GM08714 (cell line): ENCODE data around the gene USP30.

ENCODE experiments used
- H3K4me3 ChIP-seq: fragments of 200-500 bp; sonication (Bioruptor generic); 2 replicates; pipeline ENCODE4 v1.5.1; 2014; ENCODE audit warnings: mild to moderate bottlenecking, low read length, inconsistent platforms
- ZNF274 ChIP-seq: IDR thresholded peaks from 2 replicates; pipeline ENCODE4 v1.6.1; 2012; ENCODE audit warnings: mild to moderate bottlenecking, low read depth, low read length

Gene USP30

GRCh38 chr12:109065154-109065852 lies 12.9 kb downstream of the USP30 start:
- no peak overlapping the region for H3K4me3 ChIP-seq
- no peak for TF ChIP-seq ZNF274

- no peak overlapping the region for H3K4me3 ChIP-seq
- no peak for TF ChIP-seq ZNF274
These were observed 13.4 kb downstream of the USP30 start for GRCh38 chr12:109065853-109066193.

- TF ChIP-seq ZNF274, result no peak
- no peak overlapping the region for H3K4me3 ChIP-seq
These were observed 17.2 kb downstream of the USP30 start for GRCh38 chr12:109069307-109070271.

- H3K4me3 ChIP-seq, result no peak overlapping the region
- TF ChIP-seq ZNF274, result no peak
These were observed 22.5 kb downstream of the USP30 start for GRCh38 chr12:109074866-109075265.

GRCh38 chr12:109082751-109083150 lies 30.4 kb downstream of the USP30 start:
- no peak for TF ChIP-seq ZNF274
- no peak overlapping the region for H3K4me3 ChIP-seq

- no peak overlapping the region for H3K4me3 ChIP-seq
- no peak for TF ChIP-seq ZNF274
These were observed 32.0 kb downstream of the USP30 start for GRCh38 chr12:109084425-109084824.

GRCh38 chr12:109085590-109085989 lies 33.2 kb downstream of the USP30 start:
- H3K4me3 ChIP-seq, result no peak overlapping the region
- no peak for TF ChIP-seq ZNF274

- H3K4me3 ChIP-seq, result no peak overlapping the region
- TF ChIP-seq ZNF274, result no peak
These were observed 34.9 kb downstream of the USP30 start for GRCh38 chr12:109087250-109087649.

- no peak for TF ChIP-seq ZNF274
These were observed 36.4 kb downstream of the USP30 start for GRCh38 chr12:109088818-109089217.

GRCh38 chr12:109089683-109090082 lies 37.3 kb downstream of the USP30 start:
- no peak overlapping the region for H3K4me3 ChIP-seq
- TF ChIP-seq ZNF274, result no peak

More at GRCh38 chr12:109088818-109089217, 36.4 kb downstream of the USP30 start:
- no peak overlapping the region for H3K4me3 ChIP-seq

GRCh38 chr12:109092497-109093021 lies 40.2 kb downstream of the USP30 start:
- TF ChIP-seq ZNF274, result no peak
- H3K4me3 ChIP-seq, result peak overlapping the region; percentile 67

GRCh38 chr12:109093022-109093918 lies 40.9 kb downstream of the USP30 start, which contains the start of gene ALKBH2:
TSS of gene ALKBH2 (minus strand) at chr12:109093472. CDS start at chr12:109092786, 686 bp downstream.
- TF ChIP-seq ZNF274, result no peak

GRCh38 chr12:109097140-109097434 lies 44.7 kb downstream of the USP30 start:
- no peak for TF ChIP-seq ZNF274

More at GRCh38 chr12:109093022-109093918, 40.9 kb downstream of the USP30 start, which contains the start of gene ALKBH2:
- H3K4me3 ChIP-seq, result peak within 1 kb of the TSS; percentile 67

More at GRCh38 chr12:109097140-109097434, 44.7 kb downstream of the USP30 start:
- peak overlapping the region; percentile 76; the same call in 1 of the 2 replicates for H3K4me3 ChIP-seq
